ENCODE data around the gene INSL4.

DNA sequence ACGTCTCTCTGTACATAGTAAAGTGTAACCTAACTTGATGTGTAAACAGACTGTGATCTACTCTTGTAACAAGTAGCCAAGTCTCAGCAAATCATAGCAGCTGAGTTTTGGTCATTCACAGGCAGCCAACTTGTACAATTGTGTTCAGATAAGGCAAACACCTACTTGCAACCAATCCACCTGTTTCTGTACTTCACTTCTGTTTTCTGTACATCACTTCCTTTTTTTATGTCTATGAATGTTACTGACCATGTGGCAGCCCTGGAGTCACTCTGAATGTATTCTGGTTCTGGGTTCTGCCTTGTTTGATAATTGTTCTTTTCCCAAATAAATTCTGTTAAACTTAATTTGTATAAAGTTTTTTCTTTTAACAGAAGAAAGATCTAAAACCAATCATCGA, 47.3 kb downstream of the INSL4 start:
- TF ChIP-seq, protein P1, sequence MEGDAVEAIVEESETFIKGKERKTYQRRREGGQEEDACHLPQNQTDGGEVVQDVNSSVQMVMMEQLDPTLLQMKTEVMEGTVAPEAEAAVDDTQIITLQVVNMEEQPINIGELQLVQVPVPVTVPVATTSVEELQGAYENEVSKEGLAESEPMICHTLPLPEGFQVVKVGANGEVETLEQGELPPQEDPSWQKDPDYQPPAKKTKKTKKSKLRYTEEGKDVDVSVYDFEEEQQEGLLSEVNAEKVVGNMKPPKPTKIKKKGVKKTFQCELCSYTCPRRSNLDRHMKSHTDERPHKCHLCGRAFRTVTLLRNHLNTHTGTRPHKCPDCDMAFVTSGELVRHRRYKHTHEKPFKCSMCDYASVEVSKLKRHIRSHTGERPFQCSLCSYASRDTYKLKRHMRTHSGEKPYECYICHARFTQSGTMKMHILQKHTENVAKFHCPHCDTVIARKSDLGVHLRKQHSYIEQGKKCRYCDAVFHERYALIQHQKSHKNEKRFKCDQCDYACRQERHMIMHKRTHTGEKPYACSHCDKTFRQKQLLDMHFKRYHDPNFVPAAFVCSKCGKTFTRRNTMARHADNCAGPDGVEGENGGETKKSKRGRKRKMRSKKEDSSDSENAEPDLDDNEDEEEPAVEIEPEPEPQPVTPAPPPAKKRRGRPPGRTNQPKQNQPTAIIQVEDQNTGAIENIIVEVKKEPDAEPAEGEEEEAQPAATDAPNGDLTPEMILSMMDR (IDR thresholded peaks at IDR 0.05) = no peak
- no peak for TF ChIP-seq POLR2A (IDR thresholded peaks at IDR 0.05)
